ENCODE results near the gene NKAIN2.

Gene NKAIN2

GRCh38 chr6:124033501-124033900, 229.8 kb downstream of the NKAIN2 start:
- H3K4me1 ChIP-seq (ENCODE audit: control insufficient read depth, insufficient read depth, low read length): peaks cover 18% of the 10 kb centered on the region
- no peak overlapping the region for H3K4me3 ChIP-seq (ENCODE audit: low read depth, low read length)
- H3K36me3 ChIP-seq (ENCODE audit: control insufficient read depth in 2 of 2, insufficient read depth in 1 of 2, low read length in 2 of 2): no peaks in the 10 kb centered on the region
- CTCF ChIA-PET: no interaction called here
- TF ChIP-seq ZBTB8A (tag by site-specific recombination; IDR thresholded peaks at IDR 0.05) (no peak), ZNF114 (tag by site-specific recombination; IDR thresholded peaks at IDR 0.05) (no peak), ZNF214 (tag by site-specific recombination; IDR thresholded peaks at IDR 0.05; ENCODE audit: borderline replicate concordance) (no peak), ZNF223 (tag by site-specific recombination; IDR thresholded peaks at IDR 0.05) (no peak), ZNF513 (tag by site-specific recombination; IDR thresholded peaks at IDR 0.05) (no peak), GLIS2 (tag by site-specific recombination; IDR thresholded peaks at IDR 0.05) (no peak)
- POLR2A ChIA-PET: no interaction called here
- H3K9me3 ChIP-seq (ENCODE audit: control insufficient read depth, insufficient read depth, low read depth, low read length): no peaks in the 10 kb centered on the region
- H3K27ac ChIP-seq (ENCODE audit: extremely low read depth, low read depth, low read length): no peak overlapping the region

GRCh38 chr6:124036384-124036783, 232.7 kb downstream of the NKAIN2 start:
- no peak overlapping the region for H3K4me3 ChIP-seq (ENCODE audit: low read depth, low read length)
- CTCF ChIA-PET: interaction anchor here (0.6 to 0.7 kb wide), 2 partner anchors 29 to 171 kb away, joined by 3 read pairs; no protein-coding TSS in a partner anchor
- 0 out of 2 replicates have a peak overlapping the region, but pooled peaks have one; percentile 9 for H3K27ac ChIP-seq (ENCODE audit: extremely low read depth, low read depth, low read length)
- peaks cover 18% of the 10 kb centered on the region for H3K4me1 ChIP-seq (ENCODE audit: control insufficient read depth, insufficient read depth, low read length)
- TF ChIP-seq TCF7L2 (IDR thresholded peaks at IDR 0.05; ENCODE audit: borderline replicate concordance, low read depth, low read length) (0 out of 2 replicates have a peak, but pooled peaks have one; percentile 58), ZNF785 (tag by site-specific recombination; IDR thresholded peaks at IDR 0.05) (no peak), FEZF1 (tag by site-specific recombination; IDR thresholded peaks at IDR 0.05) (peak; percentile 52), ZNF324 (tag by site-specific recombination; IDR thresholded peaks at IDR 0.05) (no peak), ZXDB (tag by site-specific recombination; IDR thresholded peaks at IDR 0.05) (0 out of 2 replicates have a peak, but pooled peaks have one; percentile 41), PRDM6 (tag by site-specific recombination; IDR thresholded peaks at IDR 0.05) (peak; percentile 66), ZNF843 (tag by site-specific recombination; IDR thresholded peaks at IDR 0.05) (0 out of 2 replicates have a peak, but pooled peaks have one; percentile 40), ZNF670 (tag by site-specific recombination; IDR thresholded peaks at IDR 0.05; ENCODE audit: low read depth) (no peak), GLI2 (tag by site-specific recombination; IDR thresholded peaks at IDR 0.05; ENCODE audit: borderline replicate concordance, low read depth) (no peak), OVOL3 (tag by site-specific recombination; IDR thresholded peaks at IDR 0.05) (peak; percentile 85), BCL6B (tag by site-specific recombination; IDR thresholded peaks at IDR 0.05) (0 out of 2 replicates have a peak, but pooled peaks have one; percentile 16)
- no peaks in the 10 kb centered on the region for H3K9me3 ChIP-seq (ENCODE audit: control insufficient read depth, insufficient read depth, low read depth, low read length)
- H3K36me3 ChIP-seq (ENCODE audit: control insufficient read depth in 2 of 2, insufficient read depth in 1 of 2, low read length in 2 of 2): no peaks in the 10 kb centered on the region
- POLR2A ChIA-PET: no interaction called here

GRCh38 chr6:124040655-124041054, 237.0 kb downstream of the NKAIN2 start:
- POLR2A ChIA-PET: no interaction called here
- TF ChIP-seq ZNF280D (tag by site-specific recombination; IDR thresholded peaks at IDR 0.05) (no peak), ZNF2 (tag by site-specific recombination; IDR thresholded peaks at IDR 0.05) (no peak), EGR2 (tag by site-specific recombination; IDR thresholded peaks at IDR 0.05; ENCODE audit: low read depth) (no peak), ZSCAN16 (tag by site-specific recombination; IDR thresholded peaks at IDR 0.05) (peak; percentile 84)
- CTCF ChIA-PET: no interaction called here

More at GRCh38 chr6:124040655-124041054, 237.0 kb downstream of the NKAIN2 start:
- Histone ChIP-seq H3K4me3 (ENCODE audit: low read depth, low read length) (no peak overlapping the region), H3K4me1 (ENCODE audit: control insufficient read depth, insufficient read depth, low read length) (peaks cover 15% of the 10 kb centered on the region), H3K27ac (ENCODE audit: extremely low read depth, low read depth, low read length) (no peak overlapping the region), H3K36me3 (ENCODE audit: control insufficient read depth in 2 of 2, insufficient read depth in 1 of 2, low read length in 2 of 2) (no peaks in the 10 kb centered on the region), H3K9me3 (ENCODE audit: control insufficient read depth, insufficient read depth, low read depth, low read length) (no peaks in the 10 kb centered on the region)
